Measurements from ENCODE around the gene VCL.
"Not testable (repeated sequence)": the region's sequence is repeated elsewhere in the genome, so short reads cannot be mapped to it uniquely, and the experiment has no call there.

Gene VCL

GRCh38 chr10:74011017-74011416 is 13.1 kb downstream of the VCL start:
- DNase-seq: no peak

GRCh38 chr10:74011770-74012169 is 13.9 kb downstream of the VCL start:
- no peak for DNase-seq

GRCh38 chr10:74012480-74012879 is 14.6 kb downstream of the VCL start:
- no peak for DNase-seq

- DNase-seq: no peak
These were observed 15.1 kb downstream of the VCL start for GRCh38 chr10:74013004-74013403.

GRCh38 chr10:74014574-74014973 is 16.7 kb downstream of the VCL start:
- not testable (repeated sequence) for DNase-seq

GRCh38 chr10:74018241-74018640 is 20.3 kb downstream of the VCL start:
- DNase-seq: no peak

GRCh38 chr10:74021248-74022055 is 23.5 kb downstream of the VCL start:
- no peak for DNase-seq

- no peak for DNase-seq
These were observed 25.2 kb downstream of the VCL start for GRCh38 chr10:74022926-74023629.

- DNase-seq: no peak
These were observed 26.7 kb downstream of the VCL start for GRCh38 chr10:74024600-74024999.

- DNase-seq: no peak
These were observed 27.6 kb downstream of the VCL start for GRCh38 chr10:74025380-74025978.

- no peak for DNase-seq
These were observed 28.6 kb downstream of the VCL start for GRCh38 chr10:74026428-74027015.

GRCh38 chr10:74027702-74028101 is 29.8 kb downstream of the VCL start:
- no peak for DNase-seq

- no peak for DNase-seq
These were observed 32.0 kb downstream of the VCL start for GRCh38 chr10:74029943-74030342.

- DNase-seq: not testable (repeated sequence)
These were observed 34.3 kb downstream of the VCL start for GRCh38 chr10:74032208-74032607.

GRCh38 chr10:74032900-74033655 is 35.2 kb downstream of the VCL start:
- DNase-seq: no peak

- no peak for DNase-seq
These were observed 35.8 kb downstream of the VCL start for GRCh38 chr10:74033702-74034101.

GRCh38 chr10:74034301-74034700 is 36.4 kb downstream of the VCL start:
- no peak for DNase-seq

- no peak for DNase-seq
These were observed 37.4 kb downstream of the VCL start for GRCh38 chr10:74035303-74035702.

- no peak for DNase-seq
These were observed 38.6 kb downstream of the VCL start for GRCh38 chr10:74036474-74036873.

GRCh38 chr10:74039561-74040145 is 41.7 kb downstream of the VCL start:
- no peak for DNase-seq

- DNase-seq: no peak
These were observed 42.5 kb downstream of the VCL start for GRCh38 chr10:74040200-74041126.

Data from activated T-cell treated with anti-CD3 and anti-CD28 coated beads, Interleukin-2, amount 50 U/mL, for 48 hours (primary cell).